A549 (cell line): ENCODE results near the gene RAVER1.

Source experiments
- CTCF ChIP-seq: fragments of >200 bp; sonication (Bioruptor Twin); formaldehyde crosslinking; IDR thresholded peaks from 3 replicates; pipeline ENCODE4 v1.5.1; 2016
- POLR2A ChIP-seq: IDR thresholded peaks from 2 replicates; pipeline ENCODE4 v1.6.1; 2012; ENCODE audit warnings: mild to moderate bottlenecking, low read length
- RNF2 ChIP-seq: fragments of 200-600 bp; sonication (generic); IDR thresholded peaks from 2 replicates; pipeline ENCODE4 v1.6.1; 2016; ENCODE audit warnings: low read depth, mild to moderate bottlenecking, antibody characterized with exemption, moderate library complexity, borderline replicate concordance

GRCh38 chr19:10368101-10368803, 34.9 kb upstream of the RAVER1 start:
- no peak for TF ChIP-seq CTCF
- TF ChIP-seq RNF2: no peak
- TF ChIP-seq POLR2A: no peak
